Lower leg skin (tissue), 3 donors: ENCODE measurements around the gene CDH13.

ENCODE experiments used
- CTCF ChIP-seq, 3 donors: fragments of 450-650 bp; IDR thresholded peaks; one replicate each; pipeline ENCODE4 v1.5.1; 2016; ENCODE audit warnings: antibody characterized with exemption in 3 of 3, mild to moderate bottlenecking in 3 of 3, moderate library complexity in 2 of 3
- POLR2A ChIP-seq, 2 donors: fragments of 450-650 bp; IDR thresholded peaks; one replicate each; pipeline ENCODE4 v1.6.1; 2016 to 2017; ENCODE audit warnings: antibody characterized with exemption in 2 of 2, mild to moderate bottlenecking in 1 of 2, moderate library complexity in 1 of 2

DNA sequence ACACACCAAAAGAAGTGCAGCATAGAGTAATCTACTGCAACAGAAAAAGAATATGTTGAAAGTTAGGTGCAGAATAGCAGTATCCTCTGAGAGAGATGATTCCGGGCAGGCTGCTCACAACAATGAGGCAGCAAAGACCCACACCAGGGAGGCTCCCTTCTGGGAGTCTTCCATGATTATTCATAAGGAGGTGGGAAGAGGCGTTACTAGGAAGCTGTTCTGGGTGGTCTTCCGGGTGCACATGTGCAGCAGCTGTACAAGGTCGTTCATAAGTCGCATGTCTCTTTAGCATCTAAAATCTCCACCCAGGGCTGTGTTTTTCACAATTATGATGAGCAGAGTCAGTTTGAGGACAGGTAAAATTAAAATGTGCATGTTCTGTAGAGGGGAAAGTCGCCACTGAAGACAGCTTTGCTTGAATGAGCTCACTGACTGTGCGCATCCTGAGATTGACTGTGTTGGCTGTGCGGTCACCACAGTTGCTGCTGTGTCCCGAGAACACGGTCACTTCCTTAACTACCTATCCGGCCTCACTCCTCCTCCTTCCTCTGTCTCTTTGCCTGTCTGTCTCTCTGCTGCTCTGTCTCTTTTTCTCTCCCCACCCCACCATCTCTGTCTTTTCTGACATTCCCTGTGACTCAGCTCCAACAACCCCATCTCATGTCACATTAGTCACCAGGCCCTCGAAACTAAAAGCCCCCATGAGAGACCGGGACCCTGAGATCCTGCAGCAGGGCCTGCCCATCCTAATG lies 1055.5 kb downstream of the CDH13 start:
- TF ChIP-seq CTCF (IDR thresholded peaks at IDR 0.05) (no peak), POLR2A (IDR thresholded peaks at IDR 0.05) (no peak)
